Smooth muscle cell (in vitro differentiated cells): ENCODE data around the gene ZNFX1. TPM values are rescaled to one million over a fixed set of nuclear protein-coding genes. Genes with fewer than 3 reads are reported as not detected.

ENCODE experiments used
- DNase-seq: peaks from one replicate; lab custom pipeline; 2025; ENCODE audit not compliant: unreplicated experiment; lab: John Stamatoyannopoulos, UW
- H2AFZ ChIP-seq: fragments of 200-600 bp; sonication (generic); 2 replicates; pipeline ENCODE4 v1.6.0; 2016; ENCODE audit warnings: antibody characterized with exemption, low read depth, mild to moderate bottlenecking
- H3F3A ChIP-seq: fragments of 200-600 bp; sonication (generic); 2 replicates; pipeline ENCODE4 v1.6.0; 2017; ENCODE audit warnings: antibody characterized with exemption, low read depth
- H3K27ac ChIP-seq: fragments of 200-600 bp; sonication (generic); 2 replicates; pipeline ENCODE4 v1.5.1; 2016; ENCODE audit warnings: low read depth, mild to moderate bottlenecking
- H3K27me3 ChIP-seq: fragments of 200-600 bp; sonication (generic); 2 replicates; pipeline ENCODE4 v1.6.1; 2016; ENCODE audit warnings: low read depth, mild to moderate bottlenecking
- H3K36me3 ChIP-seq: fragments of 200-600 bp; sonication (generic); 2 replicates; pipeline ENCODE4 v1.5.1; 2016; ENCODE audit warnings: low read depth
- H3K4me1 ChIP-seq: fragments of 200-600 bp; sonication (generic); 2 replicates; pipeline ENCODE4 v1.5.1; 2016; ENCODE audit warnings: low read depth
- H3K4me2 ChIP-seq: fragments of 200-600 bp; sonication (generic); 2 replicates; pipeline ENCODE4 v1.6.0; 2016; ENCODE audit warnings: mild to moderate bottlenecking
- H3K4me3 ChIP-seq: fragments of 200-600 bp; sonication (generic); 2 replicates; pipeline ENCODE4 v1.5.1; 2016; ENCODE audit warnings: mild to moderate bottlenecking
- H3K79me2 ChIP-seq: fragments of 200-600 bp; sonication (generic); 2 replicates; pipeline ENCODE4 v1.6.0; 2016; ENCODE audit warnings: low read depth, mild to moderate bottlenecking
- H3K9ac ChIP-seq: fragments of 200-600 bp; sonication (generic); 2 replicates; pipeline ENCODE4 v1.6.0; 2016; ENCODE audit warnings: low read depth
- H3K9me3 ChIP-seq: fragments of 200-600 bp; sonication (generic); replicated peaks from 2 replicates; pipeline ENCODE4 v1.5.1; 2016; ENCODE audit warnings: low read depth
- H4K20me1 ChIP-seq: fragments of 200-600 bp; sonication (generic); 2 replicates; pipeline ENCODE4 v1.6.0; 2016; ENCODE audit warnings: low read depth
- CTCF ChIP-seq: fragments of 200-600 bp; sonication (generic); IDR thresholded peaks from 2 replicates; pipeline ENCODE4 v1.5.1; 2017; ENCODE audit warnings: borderline replicate concordance, mild to moderate bottlenecking, antibody characterized with exemption; ENCODE audit not compliant: insufficient read depth, poor library complexity, severe bottlenecking
- WGBS: methylation state at CpG from one replicate; pipeline ENCODE4 v1.1.7; 2016; ENCODE audit warnings: low lambda C conversion rate; 5-methylcytosine and 5-hydroxymethylcytosine counted together
- polyA plus RNA-seq: library from polyadenylated mRNA; unstranded; fragments of >200 nt; fragmentation: Nextera tagmentation; extraction: Ambion mirVana; gene quantifications from 2 replicates; pipeline ENCODE4 v1.2.1, GENCODE V29; 2016
- total RNA-seq: library from RNA; depleted of rRNA; stranded (reverse); fragments of >200 nt; gene quantifications from 2 replicates; pipeline ENCODE4 v1.2.3, GENCODE V29; 2014

Gene ZNFX1
- total and polyA plus RNA-seq, 2 experiments from 2014 or later, result 15.9 to 16.4 TPM

- TF ChIP-seq CTCF, result no peak
Observed at GRCh38 chr20:49259284-49259683, 18.6 kb downstream of the ZNFX1 start.

GRCh38 chr20:49256261-49256660, 21.6 kb downstream of the ZNFX1 start:
- no peaks in the 10 kb centered on the region for H3K79me2 ChIP-seq
- H3K4me3 ChIP-seq, result no peak overlapping the region
- DNase-seq, result no peak
- H3K27ac ChIP-seq, result no peak overlapping the region
- no peak overlapping the region for H3K4me2 ChIP-seq
- no peaks in the 10 kb centered on the region for H3K27me3 ChIP-seq
- H3K4me1 ChIP-seq, result no peaks in the 10 kb centered on the region
- H3K36me3 ChIP-seq, result peaks cover 49% of the 10 kb centered on the region
- H4K20me1 ChIP-seq, result peaks cover 5% of the 10 kb centered on the region
- H3K9ac ChIP-seq, result no peak overlapping the region
- no peaks in the 10 kb centered on the region for H3K9me3 ChIP-seq
- H2AFZ ChIP-seq, result no peak overlapping the region
- H3F3A ChIP-seq, result peaks cover 2% of the 10 kb centered on the region
- TF ChIP-seq CTCF, result no peak
- 94% methylated on average over 6 of the region's 6 CpGs for WGBS

More at GRCh38 chr20:49259284-49259683, 18.6 kb downstream of the ZNFX1 start:
- no peaks in the 10 kb centered on the region for H3K9me3 ChIP-seq
- H2AFZ ChIP-seq, result no peak overlapping the region
- peaks cover 45% of the 10 kb centered on the region for H3K36me3 ChIP-seq
- peaks cover 2% of the 10 kb centered on the region for H3K79me2 ChIP-seq
- H3K9ac ChIP-seq, result no peak overlapping the region
- H3K4me1 ChIP-seq, result no peaks in the 10 kb centered on the region
- H3F3A ChIP-seq, result no peaks in the 10 kb centered on the region
- H3K4me3 ChIP-seq, result no peak overlapping the region
- DNase-seq, result no peak
- WGBS, result 82% methylated on average over 4 of the region's 4 CpGs
- no peak overlapping the region for H3K4me2 ChIP-seq
- no peak overlapping the region for H3K27ac ChIP-seq
- peaks cover 15% of the 10 kb centered on the region for H4K20me1 ChIP-seq
- H3K27me3 ChIP-seq, result no peaks in the 10 kb centered on the region

- Histone ChIP-seq H3K27me3 (no peaks in the 10 kb centered on the region), H4K20me1 (no peaks in the 10 kb centered on the region), H3K36me3 (peaks cover 39% of the 10 kb centered on the region), H3K4me1 (no peaks in the 10 kb centered on the region), H3K4me2 (no peak overlapping the region), H3K9me3 (no peaks in the 10 kb centered on the region), H2AFZ (no peak overlapping the region), H3K9ac (no peak overlapping the region), H3K27ac (no peak overlapping the region), H3K79me2 (no peaks in the 10 kb centered on the region), H3F3A (peaks cover 2% of the 10 kb centered on the region), H3K4me3 (no peak overlapping the region)
- DNase-seq, result no peak
- TF ChIP-seq CTCF, result no peak
- 99% methylated on average over 6 of the region's 6 CpGs for WGBS
Observed at GRCh38 chr20:49252556-49253350, 25.1 kb downstream of the ZNFX1 start.
